PC-9 (cell line): ENCODE data around the gene TMEM168. TPM values are rescaled to one million over a fixed set of nuclear protein-coding genes. Genes with fewer than 3 reads are reported as not detected.

ENCODE experiments used
- BruUV-seq: library from RNA; stranded (reverse); fragments of 400-500 nt; replicated peaks from 2 replicates; lab custom pipeline; 2021; lab: Mats Ljungman, UMichigan
- CTCF ChIA-PET: fragments of 300-600 bp; sonication (Branson Sonifier 250); formaldehyde crosslinking; loops from one replicate; lab custom pipeline; 2022; ENCODE audit warnings: antibody characterized with exemption; lab: Charles Lee
- POLR2A ChIA-PET: fragments of 300-600 bp; sonication (Branson Sonifier 250); formaldehyde crosslinking; loops from one replicate; lab custom pipeline; 2022; ENCODE audit warnings: antibody characterized with exemption; ENCODE audit not compliant: unreplicated experiment; lab: Charles Lee
- DNase-seq, 2 experiments: peaks; one replicate each; pipeline versions ENCODE4 v3.0.0 to v3.0.0-alpha.2; 2015 to 2022; ENCODE audit warnings: mixed read lengths in 1 of 2
- H2AFZ ChIP-seq: fragments of 200-600 bp; sonication (generic); 2 replicates; pipeline ENCODE4 v1.8.1; 2017; ENCODE audit warnings: antibody characterized with exemption
- H3F3A ChIP-seq: fragments of 200-600 bp; sonication (generic); 2 replicates; pipeline ENCODE4 v1.8.1; 2017; ENCODE audit warnings: antibody characterized with exemption, mild to moderate bottlenecking, low read depth; ENCODE audit not compliant: insufficient read depth
- H3K27ac ChIP-seq: fragments of 200-600 bp; sonication (generic); 2 replicates; pipeline ENCODE4 v1.6.1; 2016; ENCODE audit warnings: mixed run types
- H3K27me3 ChIP-seq: fragments of 200-600 bp; sonication (generic); 2 replicates; pipeline ENCODE4 v1.6.1; 2016; ENCODE audit warnings: low read depth, mixed run types; ENCODE audit not compliant: insufficient read depth
- H3K36me3 ChIP-seq: fragments of 200-600 bp; sonication (generic); 2 replicates; pipeline ENCODE4 v1.6.1; 2016; ENCODE audit warnings: low read depth, mixed run types
- H3K4me1 ChIP-seq: fragments of 200-600 bp; sonication (generic); replicated peaks from 2 replicates; pipeline ENCODE4 v1.6.1; 2016; ENCODE audit warnings: mixed run types; ENCODE audit not compliant: insufficient read depth
- H3K4me2 ChIP-seq: fragments of 200-600 bp; sonication (generic); 2 replicates; pipeline ENCODE4 v1.6.1; 2017; ENCODE audit warnings: mixed run types
- H3K4me3 ChIP-seq: fragments of 200-600 bp; sonication (generic); 2 replicates; pipeline ENCODE4 v1.6.1; 2016; ENCODE audit warnings: mixed run types
- H3K79me2 ChIP-seq: fragments of 200-600 bp; sonication (generic); 2 replicates; pipeline ENCODE4 v1.6.1; 2017; ENCODE audit warnings: low read depth, mixed run types
- H3K9me2 ChIP-seq: fragments of 200-600 bp; sonication (generic); 2 replicates; pipeline ENCODE4 v1.8.1; 2017; ENCODE audit warnings: mild to moderate bottlenecking; ENCODE audit not compliant: insufficient read depth
- H3K9me3 ChIP-seq: fragments of 200-600 bp; sonication (generic); 2 replicates; pipeline ENCODE4 v1.8.1; 2016; ENCODE audit warnings: low read depth; ENCODE audit not compliant: insufficient read depth
- H4K20me1 ChIP-seq: fragments of 200-600 bp; sonication (generic); 2 replicates; pipeline ENCODE4 v1.8.1; 2017; ENCODE audit not compliant: insufficient read depth
- CTCF ChIP-seq: fragments of 200-600 bp; sonication (generic); conservative IDR thresholded peaks from 2 replicates; pipeline ENCODE4 v1.6.1; 2017; ENCODE audit warnings: mixed run types, antibody characterized with exemption, mild to moderate bottlenecking, moderate library complexity
- EZH2 ChIP-seq: fragments of 200-600 bp; sonication (generic); IDR thresholded peaks from 2 replicates; pipeline ENCODE4 v1.8.0; 2017; ENCODE audit warnings: antibody characterized with exemption, low read depth
- intact Hi-C: fragments of 100-400 bp; cut with micrococcal nuclease; formaldehyde crosslinking; loops from one replicate; pipeline ENCODE4 v1.10.0; 2022; ENCODE audit not compliant: unreplicated experiment
- total RNA-seq: library from RNA; stranded (reverse); gene quantifications from 2 replicates; pipeline ENCODE4 v1.2.3, GENCODE V29; 2021

TMEM168 gene
- total RNA-seq, 1 experiment from 2014 or later: 17.2 TPM

GRCh38 chr7:112743811-112744210 lies 46.4 kb downstream of the TMEM168 start:
- Histone ChIP-seq H3K36me3 (no peaks in the 10 kb centered on the region), H3F3A (no peaks in the 10 kb centered on the region), H3K4me1 (no peaks in the 10 kb centered on the region), H3K9me2 (no peaks in the 10 kb centered on the region), H3K9me3 (no peaks in the 10 kb centered on the region), H3K4me3 (no peak overlapping the region), H3K79me2 (no peaks in the 10 kb centered on the region), H3K27me3 (no peaks in the 10 kb centered on the region), H3K27ac (no peak overlapping the region), H2AFZ (no peak overlapping the region), H4K20me1 (no peaks in the 10 kb centered on the region), H3K4me2 (no peak overlapping the region)
- intact Hi-C loops: no loop called here
- ChIA-PET CTCF (no interaction called here), POLR2A (no interaction called here)
- no TSS peak for BruUV-seq
- no peak for TF ChIP-seq EZH2
- no peak for TF ChIP-seq CTCF
- DNase-seq: peak in 1 of 2 experiments; percentile 21

- CTCF ChIA-PET: no interaction called here
Measured at GRCh38 chr7:112740667-112741066, 49.5 kb downstream of the TMEM168 start.

GRCh38 chr7:112739436-112740180 lies 50.6 kb downstream of the TMEM168 start:
- Histone ChIP-seq H3K27me3 (no peaks in the 10 kb centered on the region), H3K4me1 (no peaks in the 10 kb centered on the region), H4K20me1 (no peaks in the 10 kb centered on the region), H3K27ac (no peak overlapping the region), H3K4me3 (no peak overlapping the region), H3F3A (no peaks in the 10 kb centered on the region), H3K4me2 (no peak overlapping the region), H2AFZ (no peak overlapping the region), H3K79me2 (no peaks in the 10 kb centered on the region), H3K9me3 (no peaks in the 10 kb centered on the region), H3K36me3 (no peaks in the 10 kb centered on the region), H3K9me2 (no peaks in the 10 kb centered on the region)
- no peak for TF ChIP-seq EZH2
- TF ChIP-seq CTCF: no peak
- no peak for DNase-seq
- BruUV-seq: no TSS peak
- intact Hi-C loops: no loop called here
- ChIA-PET POLR2A (no interaction called here), CTCF (no interaction called here)

More at GRCh38 chr7:112740667-112741066, 49.5 kb downstream of the TMEM168 start:
- Histone ChIP-seq H3K27ac (no peak overlapping the region), H3K79me2 (no peaks in the 10 kb centered on the region), H3F3A (no peaks in the 10 kb centered on the region), H2AFZ (no peak overlapping the region), H3K36me3 (no peaks in the 10 kb centered on the region), H3K9me2 (no peaks in the 10 kb centered on the region), H3K4me2 (no peak overlapping the region), H3K9me3 (no peaks in the 10 kb centered on the region), H3K27me3 (no peaks in the 10 kb centered on the region), H4K20me1 (no peaks in the 10 kb centered on the region), H3K4me3 (no peak overlapping the region), H3K4me1 (no peaks in the 10 kb centered on the region)
- DNase-seq: no peak
- POLR2A ChIA-PET: interaction anchor here (0.6 kb wide), 1 partner anchor 1688 kb away, joined by 3 read pairs; no protein-coding TSS in a partner anchor
- TF ChIP-seq EZH2 (no peak), CTCF (no peak)
- BruUV-seq: no TSS peak
- intact Hi-C loops: no loop called here
